Measurements from ENCODE around the gene TMCC3.
"Not testable (repeated sequence)": the region's sequence is repeated elsewhere in the genome, so short reads cannot be mapped to it uniquely, and the experiment has no call there.

The TMCC3 gene

GRCh38 chr12:94634717-94635116 lies 15.6 kb downstream of the TMCC3 start:
- no peak for DNase-seq (ENCODE audit: low read depth in 2 of 2)

- DNase-seq (ENCODE audit: low read depth in 2 of 2), result no peak
These were observed 17.0 kb downstream of the TMCC3 start for GRCh38 chr12:94633401-94633800.

- DNase-seq (ENCODE audit: low read depth in 2 of 2), result no peak
These were observed 19.3 kb downstream of the TMCC3 start for GRCh38 chr12:94631058-94631457.

- DNase-seq (ENCODE audit: low read depth in 2 of 2), result no peak
These were observed 21.4 kb downstream of the TMCC3 start for GRCh38 chr12:94628819-94629472.

GRCh38 chr12:94628369-94628768 lies 22.0 kb downstream of the TMCC3 start:
- DNase-seq (ENCODE audit: low read depth in 2 of 2), result no peak

- no peak for DNase-seq (ENCODE audit: low read depth in 2 of 2)
These were observed 24.8 kb downstream of the TMCC3 start for GRCh38 chr12:94625531-94625930.

DNA sequence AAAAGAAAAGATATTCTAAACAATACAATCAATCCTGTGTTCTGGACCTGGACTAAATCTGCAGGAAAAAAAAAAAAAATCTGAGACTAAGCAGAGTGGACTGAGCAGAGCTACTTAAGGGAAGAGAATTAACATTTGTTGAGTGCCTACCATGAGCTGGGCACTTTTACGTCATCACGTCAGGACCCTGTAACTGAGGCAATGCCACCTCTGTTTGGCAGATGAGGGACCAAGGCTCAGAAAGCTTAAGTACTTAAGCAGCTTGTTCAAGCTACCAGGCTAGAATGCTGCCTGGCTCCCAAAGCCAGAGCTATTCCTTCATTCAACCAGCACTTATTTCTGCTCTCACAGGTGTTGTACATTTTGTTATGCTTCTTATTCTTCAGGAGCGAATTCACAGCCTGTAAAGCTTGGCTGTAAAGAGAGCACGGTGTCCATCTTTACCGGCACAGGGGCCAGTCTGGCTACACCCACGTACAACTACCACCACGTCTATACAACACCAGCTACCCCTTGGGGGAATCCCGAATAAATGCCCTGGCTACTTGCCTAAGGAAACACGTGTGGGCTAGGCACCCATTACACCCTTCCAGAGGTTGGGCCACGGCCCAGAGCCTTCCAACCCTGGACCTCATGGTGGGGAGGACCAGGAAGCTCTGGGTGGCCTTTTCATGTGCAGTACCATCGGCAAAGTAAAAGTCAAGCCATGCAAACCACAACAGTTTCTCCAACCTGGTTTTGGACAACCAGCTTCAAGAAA lies 27.0 kb downstream of the TMCC3 start:
- DNase-seq (ENCODE audit: low read depth in 2 of 2), result no peak

- DNase-seq (ENCODE audit: low read depth in 2 of 2), result no peak
These were observed 27.9 kb downstream of the TMCC3 start for GRCh38 chr12:94622475-94622874.

- peak in 1 of 2 experiments; percentile 29 for DNase-seq (ENCODE audit: low read depth in 2 of 2)
These were observed 28.5 kb downstream of the TMCC3 start for GRCh38 chr12:94621662-94622359.

GRCh38 chr12:94620621-94621020 lies 29.7 kb downstream of the TMCC3 start:
- no peak for DNase-seq (ENCODE audit: low read depth in 2 of 2)

- no peak for DNase-seq (ENCODE audit: low read depth in 2 of 2)
These were observed 31.2 kb downstream of the TMCC3 start for GRCh38 chr12:94618995-94619695.

DNA sequence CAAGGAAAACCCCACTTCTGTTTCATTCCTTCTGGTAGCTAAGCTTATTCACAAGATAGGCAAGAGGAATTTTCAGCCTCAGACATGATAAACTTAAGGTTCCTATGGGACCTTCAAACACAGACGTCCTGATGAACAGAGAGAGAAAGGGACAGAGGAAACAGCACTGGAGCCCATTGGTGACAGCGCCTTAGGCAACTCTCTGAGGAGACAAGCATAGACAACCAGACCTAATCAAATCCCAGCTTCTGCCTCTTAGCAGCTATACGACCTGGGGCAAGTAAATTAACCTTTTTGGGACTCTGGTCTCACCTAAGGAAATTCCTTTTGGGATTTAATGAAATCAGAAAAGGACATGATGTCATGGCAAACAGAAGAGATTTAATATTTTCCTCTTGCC lies 33.3 kb downstream of the TMCC3 start:
- DNase-seq (ENCODE audit: low read depth in 2 of 2), result no peak

DNA sequence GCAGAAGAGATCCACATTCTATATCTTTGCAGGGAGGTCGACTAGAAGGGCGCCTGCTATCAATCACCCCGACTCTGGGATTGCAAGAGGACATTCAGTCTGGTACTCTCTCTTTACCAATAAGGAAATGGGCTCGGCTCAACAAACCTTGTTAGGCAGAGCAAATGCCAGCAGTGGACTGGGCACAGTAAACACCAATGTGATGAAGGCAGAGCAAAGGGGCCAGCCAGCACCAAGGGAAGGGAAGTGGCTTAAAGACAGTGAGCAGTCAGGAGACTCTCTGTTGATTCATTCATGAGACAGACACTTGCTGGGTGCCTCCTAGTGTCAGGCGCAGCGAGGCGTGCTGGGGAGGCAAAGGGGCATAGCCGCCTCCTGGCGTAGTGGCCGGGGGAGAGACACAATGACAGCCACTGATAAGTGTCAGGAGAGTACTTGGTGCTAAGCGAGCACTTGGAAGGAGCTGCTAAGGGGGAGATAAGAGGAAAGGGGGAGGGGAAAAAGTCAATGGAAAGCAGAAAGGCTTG lies 34.1 kb downstream of the TMCC3 start:
- no peak for DNase-seq (ENCODE audit: low read depth in 2 of 2)

- no peak for DNase-seq (ENCODE audit: low read depth in 2 of 2)
These were observed 34.8 kb downstream of the TMCC3 start for GRCh38 chr12:94615260-94616181.

GRCh38 chr12:94614288-94614721 lies 36.1 kb downstream of the TMCC3 start:
- no peak for DNase-seq (ENCODE audit: low read depth in 2 of 2)

DNA sequence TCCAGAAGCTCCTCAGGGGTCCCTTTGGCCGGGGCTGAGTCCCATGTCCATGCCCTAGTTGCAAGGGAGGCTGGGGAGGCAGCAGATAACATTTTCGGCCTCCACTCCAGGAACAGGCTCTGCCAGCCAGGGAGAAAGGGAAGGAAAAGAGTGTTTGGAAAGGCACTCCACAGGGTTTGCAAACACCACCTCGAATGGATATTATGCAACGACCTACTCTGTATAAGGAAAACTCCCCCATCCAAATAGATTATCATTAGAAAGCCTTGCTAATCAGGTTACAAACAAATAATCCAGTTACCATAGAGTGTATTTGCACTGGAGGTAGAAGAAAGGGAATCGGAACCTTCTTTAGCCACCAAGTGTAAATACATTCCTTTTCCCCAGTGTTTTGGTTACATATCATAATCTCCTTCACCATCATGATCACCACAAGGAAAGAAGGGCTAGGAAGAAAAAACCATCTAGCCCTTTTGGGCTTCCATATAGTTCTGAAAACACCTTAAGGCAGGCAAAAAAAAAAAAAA lies 40.4 kb downstream of the TMCC3 start:
- no peak for DNase-seq (ENCODE audit: low read depth in 2 of 2)

- DNase-seq (ENCODE audit: low read depth in 2 of 2), result not testable (repeated sequence)
These were observed 43.5 kb downstream of the TMCC3 start for GRCh38 chr12:94606810-94607209.

DNA sequence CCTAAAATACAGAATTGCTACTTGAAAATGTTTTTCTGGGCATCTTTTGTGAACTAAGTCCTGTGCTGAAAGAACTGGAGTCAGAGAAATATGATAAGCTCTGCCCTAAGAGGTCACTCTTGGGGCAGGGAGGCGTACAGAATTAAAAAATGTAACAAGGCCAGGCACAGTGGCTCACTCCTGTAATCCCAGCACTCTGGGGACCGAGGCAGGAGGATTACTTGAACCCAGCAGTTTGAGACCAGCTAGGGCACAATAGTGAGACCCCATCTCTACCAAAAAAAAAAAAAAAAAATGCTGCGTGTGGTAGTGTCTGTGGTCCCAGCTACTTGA lies 46.0 kb downstream of the TMCC3 start:
- DNase-seq (ENCODE audit: low read depth in 2 of 2), result no peak

DNA sequence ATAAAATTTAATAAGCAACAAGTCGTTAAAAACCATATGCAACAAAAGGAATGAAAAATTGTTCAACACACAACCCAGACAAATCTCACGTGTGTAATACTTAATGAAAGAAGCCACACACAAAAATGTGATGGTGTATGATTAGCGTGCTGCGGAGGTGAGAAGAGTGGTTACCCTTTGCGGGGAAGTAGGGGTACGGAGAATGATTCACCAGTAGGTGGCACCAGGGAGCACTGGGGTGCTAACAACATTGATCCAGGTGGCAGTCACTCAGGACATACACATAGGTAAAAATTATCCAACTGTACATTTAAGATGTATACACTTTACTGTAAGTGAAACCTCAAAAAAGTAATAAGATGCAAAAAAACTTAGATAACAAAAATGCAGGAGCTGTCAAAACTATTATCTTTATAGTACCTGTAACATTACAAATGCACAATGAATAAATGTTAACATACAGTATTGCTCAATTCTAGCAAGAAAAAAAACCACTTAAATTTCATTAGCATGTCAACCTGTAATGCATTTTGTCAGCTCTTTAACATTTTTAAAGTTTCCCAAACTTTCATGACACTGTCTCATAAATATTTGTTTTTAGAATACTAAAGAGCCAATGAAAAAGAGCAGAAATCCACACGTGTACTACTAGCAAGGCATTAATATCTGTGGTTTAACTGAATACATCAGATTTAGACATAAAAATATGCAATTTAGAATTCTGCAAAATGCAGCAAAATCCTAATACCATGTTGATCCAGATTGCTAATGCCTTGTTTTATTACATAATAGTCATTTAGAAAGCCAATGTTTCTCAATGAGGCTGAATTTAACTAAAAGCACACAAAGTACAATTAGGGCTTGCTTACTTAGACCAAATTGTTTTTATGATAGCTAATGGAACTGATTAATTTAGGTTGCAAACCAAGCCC lies 46.7 kb downstream of the TMCC3 start:
- peak; percentile 11 to 51 for DNase-seq (ENCODE audit: low read depth in 2 of 2)

DNA sequence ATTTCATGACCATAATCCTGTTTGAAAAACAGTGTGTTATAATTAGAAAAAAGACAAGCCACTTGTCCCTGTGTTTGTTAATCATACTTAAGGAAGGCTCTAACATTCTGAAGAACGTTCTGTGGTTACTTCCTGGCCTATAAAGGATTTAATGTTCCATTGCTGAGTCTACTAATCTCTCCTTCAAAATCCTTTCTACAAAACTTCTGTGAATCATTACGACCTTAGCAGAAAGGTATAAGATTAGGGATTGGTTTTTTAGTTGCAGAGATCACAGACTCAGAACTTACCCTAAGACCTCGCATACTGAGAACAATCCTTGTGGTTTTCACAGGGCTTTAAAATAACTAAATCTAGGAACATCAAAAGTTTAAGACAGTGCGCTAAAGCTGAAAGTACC lies 48.3 kb downstream of the TMCC3 start:
- DNase-seq (ENCODE audit: low read depth in 2 of 2), result no peak

Measured in stimulated activated CD4-positive, alpha-beta T cell treated with anti-CD3 and anti-CD28 coated beads, Interleukin-12 subunit alpha, Interleukin-12 subunit beta, amount 100 ng/mL, for 24 hours (primary cell).